Activated naive CD8-positive, alpha-beta T cell treated with anti-CD3 and anti-CD28 coated beads for 36 hours (primary cell): ENCODE measurements around the gene SEC24D. TPM values are rescaled to one million over a fixed set of nuclear protein-coding genes. Genes with fewer than 3 reads are reported as not detected.

Source experiments
- DNase-seq: peaks from one replicate; pipeline ENCODE4 v3.0.0; 2021
- H3K27ac Mint-ChIP-seq: one replicate; pipeline ENCODE4 v1.8.0; 2022; ENCODE audit warnings: mild to moderate bottlenecking, moderate library complexity, mixed read lengths
- H3K27me3 Mint-ChIP-seq: one replicate; pipeline ENCODE4 v1.8.0; 2022; ENCODE audit warnings: mild to moderate bottlenecking, mixed read lengths
- H3K36me3 Mint-ChIP-seq: one replicate; pipeline ENCODE4 v1.8.0; 2021; ENCODE audit warnings: mild to moderate bottlenecking, mixed read lengths
- H3K4me1 Mint-ChIP-seq: one replicate; pipeline ENCODE4 v1.8.0; 2021; ENCODE audit warnings: mixed read lengths
- H3K4me3 Mint-ChIP-seq: one replicate; pipeline ENCODE4 v1.8.0; 2022; ENCODE audit warnings: mild to moderate bottlenecking, moderate library complexity, mixed read lengths
- H3K9me3 Mint-ChIP-seq: one replicate; pipeline ENCODE4 v1.8.0; 2022; ENCODE audit warnings: mixed read lengths
- total RNA-seq, 2 experiments: library from RNA; stranded (reverse); gene quantifications; one replicate each; pipeline ENCODE4 v1.2.3, GENCODE V29; 2021

Gene SEC24D
- total RNA-seq, 2 experiments from 2014 or later, result 19.6 to 22.5 TPM

GRCh38 chr4:118776157-118776954 lies 59.6 kb downstream of the SEC24D start:
- peaks cover 2% of the 10 kb centered on the region for H3K9me3 Mint-ChIP-seq
- peaks cover 3% of the 10 kb centered on the region for H3K36me3 Mint-ChIP-seq
- no peaks in the 10 kb centered on the region for H3K4me1 Mint-ChIP-seq
- DNase-seq, result no peak
- no peak overlapping the region for H3K27ac Mint-ChIP-seq
- no peak overlapping the region for H3K4me3 Mint-ChIP-seq
- no peaks in the 10 kb centered on the region for H3K27me3 Mint-ChIP-seq

GRCh38 chr4:118775405-118775804 lies 60.5 kb downstream of the SEC24D start:
- no peak for DNase-seq
- no peaks in the 10 kb centered on the region for H3K36me3 Mint-ChIP-seq
- peaks cover 2% of the 10 kb centered on the region for H3K9me3 Mint-ChIP-seq
- H3K27ac Mint-ChIP-seq, result no peak overlapping the region
- no peaks in the 10 kb centered on the region for H3K27me3 Mint-ChIP-seq
- no peak overlapping the region for H3K4me3 Mint-ChIP-seq
- no peaks in the 10 kb centered on the region for H3K4me1 Mint-ChIP-seq

GRCh38 chr4:118774989-118775388 lies 60.9 kb downstream of the SEC24D start:
- Mint-ChIP-seq H3K4me1 (no peaks in the 10 kb centered on the region), H3K27ac (no peak overlapping the region), H3K27me3 (no peaks in the 10 kb centered on the region), H3K4me3 (no peak overlapping the region), H3K36me3 (no peaks in the 10 kb centered on the region), H3K9me3 (peaks cover 2% of the 10 kb centered on the region)
- no peak for DNase-seq

- DNase-seq, result no peak
- H3K9me3 Mint-ChIP-seq, result peaks cover 2% of the 10 kb centered on the region
- no peak overlapping the region for H3K4me3 Mint-ChIP-seq
- H3K4me1 Mint-ChIP-seq, result no peaks in the 10 kb centered on the region
- H3K27me3 Mint-ChIP-seq, result no peaks in the 10 kb centered on the region
- H3K36me3 Mint-ChIP-seq, result no peaks in the 10 kb centered on the region
- H3K27ac Mint-ChIP-seq, result no peak overlapping the region
Measured at GRCh38 chr4:118774321-118774720, 61.6 kb downstream of the SEC24D start.

- H3K36me3 Mint-ChIP-seq, result no peaks in the 10 kb centered on the region
- H3K4me3 Mint-ChIP-seq, result no peak overlapping the region
- H3K9me3 Mint-ChIP-seq, result peaks cover 2% of the 10 kb centered on the region
- H3K4me1 Mint-ChIP-seq, result no peaks in the 10 kb centered on the region
- H3K27ac Mint-ChIP-seq, result no peak overlapping the region
- no peaks in the 10 kb centered on the region for H3K27me3 Mint-ChIP-seq
- no peak for DNase-seq
Measured at GRCh38 chr4:118773429-118773792, 62.5 kb downstream of the SEC24D start.

GRCh38 chr4:118772767-118773428 lies 63.0 kb downstream of the SEC24D start:
- peaks cover 2% of the 10 kb centered on the region for H3K9me3 Mint-ChIP-seq
- H3K27ac Mint-ChIP-seq, result no peak overlapping the region
- DNase-seq, result no peak
- no peak overlapping the region for H3K4me3 Mint-ChIP-seq
- peaks cover 1% of the 10 kb centered on the region for H3K36me3 Mint-ChIP-seq
- H3K27me3 Mint-ChIP-seq, result no peaks in the 10 kb centered on the region
- no peaks in the 10 kb centered on the region for H3K4me1 Mint-ChIP-seq

- Mint-ChIP-seq H3K4me3 (no peak overlapping the region), H3K36me3 (peaks cover 1% of the 10 kb centered on the region), H3K9me3 (no peaks in the 10 kb centered on the region), H3K4me1 (no peaks in the 10 kb centered on the region), H3K27ac (no peak overlapping the region), H3K27me3 (no peaks in the 10 kb centered on the region)
- DNase-seq, result no peak
Measured at GRCh38 chr4:118772081-118772766, 63.7 kb downstream of the SEC24D start.

GRCh38 chr4:118770741-118771187 lies 65.2 kb downstream of the SEC24D start:
- DNase-seq, result no peak
- Mint-ChIP-seq H3K4me1 (no peaks in the 10 kb centered on the region), H3K36me3 (peaks cover 5% of the 10 kb centered on the region)

GRCh38 chr4:118769161-118769560 lies 66.8 kb downstream of the SEC24D start:
- H3K27me3 Mint-ChIP-seq, result no peaks in the 10 kb centered on the region
- H3K36me3 Mint-ChIP-seq, result peaks cover 6% of the 10 kb centered on the region
- H3K27ac Mint-ChIP-seq, result no peak overlapping the region
- H3K4me1 Mint-ChIP-seq, result no peaks in the 10 kb centered on the region
- H3K4me3 Mint-ChIP-seq, result no peak overlapping the region
- no peak for DNase-seq
- H3K9me3 Mint-ChIP-seq, result no peaks in the 10 kb centered on the region

More at GRCh38 chr4:118770741-118771187, 65.2 kb downstream of the SEC24D start:
- Mint-ChIP-seq H3K27ac (no peak overlapping the region), H3K9me3 (no peaks in the 10 kb centered on the region), H3K4me3 (no peak overlapping the region), H3K27me3 (no peaks in the 10 kb centered on the region)

GRCh38 chr4:118767109-118767508 lies 68.8 kb downstream of the SEC24D start:
- Mint-ChIP-seq H3K4me3 (no peak overlapping the region), H3K27me3 (no peaks in the 10 kb centered on the region), H3K27ac (no peak overlapping the region), H3K4me1 (no peaks in the 10 kb centered on the region), H3K9me3 (no peaks in the 10 kb centered on the region), H3K36me3 (peaks cover 11% of the 10 kb centered on the region)
- no peak for DNase-seq

- H3K4me1 Mint-ChIP-seq, result no peaks in the 10 kb centered on the region
- peaks cover 11% of the 10 kb centered on the region for H3K36me3 Mint-ChIP-seq
- no peaks in the 10 kb centered on the region for H3K9me3 Mint-ChIP-seq
Measured at GRCh38 chr4:118765399-118765798, 70.5 kb downstream of the SEC24D start.

GRCh38 chr4:118762730-118763477 lies 73.0 kb downstream of the SEC24D start:
- no peak for DNase-seq
- Mint-ChIP-seq H3K4me3 (no peak overlapping the region), H3K27me3 (no peaks in the 10 kb centered on the region), H3K9me3 (no peaks in the 10 kb centered on the region), H3K4me1 (no peaks in the 10 kb centered on the region), H3K36me3 (peaks cover 10% of the 10 kb centered on the region), H3K27ac (no peak overlapping the region)

More at GRCh38 chr4:118765399-118765798, 70.5 kb downstream of the SEC24D start:
- H3K4me3 Mint-ChIP-seq, result no peak overlapping the region
- H3K27me3 Mint-ChIP-seq, result no peaks in the 10 kb centered on the region
- no peak overlapping the region for H3K27ac Mint-ChIP-seq
- no peak for DNase-seq

- H3K27ac Mint-ChIP-seq, result no peak overlapping the region
- H3K9me3 Mint-ChIP-seq, result no peaks in the 10 kb centered on the region
- H3K27me3 Mint-ChIP-seq, result no peaks in the 10 kb centered on the region
- H3K4me1 Mint-ChIP-seq, result no peaks in the 10 kb centered on the region
- H3K4me3 Mint-ChIP-seq, result no peak overlapping the region
- DNase-seq, result no peak
- H3K36me3 Mint-ChIP-seq, result peaks cover 10% of the 10 kb centered on the region
Measured at GRCh38 chr4:118762155-118762554, 73.8 kb downstream of the SEC24D start.

GRCh38 chr4:118761397-118762016 lies 74.4 kb downstream of the SEC24D start:
- Mint-ChIP-seq H3K4me1 (no peaks in the 10 kb centered on the region), H3K4me3 (no peak overlapping the region), H3K27ac (no peak overlapping the region), H3K9me3 (no peaks in the 10 kb centered on the region), H3K36me3 (peaks cover 6% of the 10 kb centered on the region), H3K27me3 (no peaks in the 10 kb centered on the region)
- no peak for DNase-seq
